ENCODE data around the gene PARP6. TPM values are rescaled to one million over a fixed set of nuclear protein-coding genes. Genes with fewer than 3 reads are reported as not detected.

PARP6 gene
- total RNA-seq, 5 donors from 2014 or later (not counting 1 experiment from before 2014, with no cell fraction given) = 94.4 to 132 (median 101) TPM

DNA sequence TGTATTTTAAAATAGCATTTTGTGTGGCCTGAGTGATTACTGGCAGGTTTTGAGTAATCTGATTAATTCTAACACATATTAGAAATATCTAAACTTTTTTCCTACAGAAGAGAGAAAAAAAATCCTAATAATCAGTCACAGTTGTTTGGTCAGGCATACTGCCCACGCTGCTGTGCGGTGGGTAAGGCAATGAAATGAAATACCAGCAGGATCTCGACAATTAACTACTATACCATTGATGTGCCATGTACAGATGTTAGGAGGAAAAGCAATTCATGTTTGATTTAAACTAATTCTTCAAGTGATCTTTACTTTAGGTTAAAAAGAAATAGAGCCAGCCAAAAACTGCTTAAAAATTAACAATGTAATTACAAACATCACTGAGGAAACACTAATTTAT, 79.9 kb downstream of the PARP6 start:
- POLR2A ChIA-PET = no interaction called here
- H3K4me1 ChIP-seq (ENCODE audit: control insufficient read depth in 1 of 2, extremely low read depth in 1 of 2, insufficient read depth in 2 of 2, low read length in 2 of 2) = peaks cover 0 to 6% of the 10 kb centered on the region in 2 experiments
- DNase-seq = no peak
- Mint-ChIP-seq H3K4me3 (no peak overlapping the region), H3K9me3 (no peaks in the 10 kb centered on the region), H3K27me3 (peaks cover 21 to 27% of the 10 kb centered on the region in 2 donors), H3K4me1 (peaks cover 0 to 6% (median 2%) of the 10 kb centered on the region in 3 donors), H3K36me3 (no peaks in the 10 kb centered on the region), H3K27ac (peak overlapping the region in 1 of 2 donors; percentile 36)
- H3K27ac ChIP-seq (ENCODE audit: low read length) = no peak overlapping the region
- H3K4me3 ChIP-seq (ENCODE audit: control insufficient read depth in 1 of 2, extremely low read depth in 1 of 2, low read length in 1 of 2) = no peak overlapping the region
- H3K36me3 ChIP-seq (ENCODE audit: control insufficient read depth in 2 of 2, extremely low read depth in 1 of 2, insufficient read depth in 1 of 2, low read length in 1 of 2) = no peaks in the 10 kb centered on the region
- whole genome bisulfite sequencing (ENCODE audit: insufficient coverage) = no CpG with 5 or more reads among the region's 3 CpGs
- H3K27me3 ChIP-seq (replicated peaks in 1 of 2; ENCODE audit: control insufficient read depth in 2 of 2, extremely low read depth in 1 of 2, insufficient read depth in 2 of 2, low read length in 1 of 2) = peaks cover 0 to 30% of the 10 kb centered on the region in 2 experiments
- no peaks in the 10 kb centered on the region for H3K9me3 ChIP-seq
- no peak for ATAC-seq (replicated peaks in 1 of 4)
- CTCF ChIA-PET = no interaction called here

Other genes starting within 250 kb of the PARP6 start
- gene MYO9A, start 154.4 kb downstream of the PARP6 start, total RNA-seq = 10 to 100 TPM; 35.8 to 39.1 (median 38.2) TPM
- 1 to 10 TPM in 4 of 5 donors, under 1 TPM in 1; 0.40 to 1.9 (median 1.3) TPM for gene SENP8, start 154.2 kb downstream of the PARP6 start, total RNA-seq
- gene GRAMD2A, start 74.8 kb downstream of the PARP6 start, total RNA-seq = not detected
- gene PKM, start 41.4 kb downstream of the PARP6 start, total RNA-seq = 100 to 1,000 TPM; 293 to 412 (median 370) TPM
- gene CELF6, start 47.6 kb upstream of the PARP6 start, total RNA-seq = 1 to 10 TPM; 1.8 to 5.6 (median 3.0) TPM
- 100 to 1,000 TPM in 1 of 5 donors, 10 to 100 TPM in 4; 78.2 to 101 (median 88.4) TPM for gene HEXA, start 103.5 kb upstream of the PARP6 start, total RNA-seq
- not detected for gene TMEM202, start 125.8 kb upstream of the PARP6 start, total RNA-seq
- 100 to 1,000 TPM; 163 to 207 (median 178) TPM for gene ARIH1, start 201.8 kb upstream of the PARP6 start, total RNA-seq

All from T-cell (primary cell).